GM04504 (cell line): ENCODE results near the gene C9orf43.
"Not testable (repeated sequence)": the region's sequence is repeated elsewhere in the genome, so short reads cannot be mapped to it uniquely, and the experiment has no call there.

ENCODE experiments used
- DNase-seq: peaks from one replicate; pipeline ENCODE4 v3.0.0-alpha.2; 2012; ENCODE audit warnings: low read depth

C9orf43 gene

DNA sequence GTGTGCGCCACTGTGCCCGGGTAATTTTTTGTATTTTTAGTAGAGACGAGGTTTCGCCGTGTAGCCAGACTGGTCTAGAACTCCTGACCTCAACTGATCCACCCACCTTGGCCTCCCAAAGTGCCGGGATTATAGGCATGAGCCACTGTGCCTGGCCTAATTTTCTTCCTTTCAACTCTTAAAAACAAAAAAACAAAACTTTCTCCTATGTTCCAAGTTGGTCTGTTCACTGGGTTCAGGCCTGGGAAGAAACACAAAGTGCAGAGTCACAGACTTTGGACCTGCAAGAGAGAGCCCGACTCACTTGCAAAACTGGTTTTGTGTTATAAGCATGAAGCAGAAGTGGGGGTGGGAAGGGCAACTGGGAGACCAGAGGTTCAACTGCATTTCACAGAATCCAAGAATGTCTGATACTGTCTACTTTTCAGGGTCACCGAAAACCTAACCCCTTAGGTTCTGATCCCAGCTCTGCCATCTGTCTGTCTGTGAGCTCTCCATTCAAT lies 28.6 kb upstream of the C9orf43 start:
- no peak for DNase-seq

DNA sequence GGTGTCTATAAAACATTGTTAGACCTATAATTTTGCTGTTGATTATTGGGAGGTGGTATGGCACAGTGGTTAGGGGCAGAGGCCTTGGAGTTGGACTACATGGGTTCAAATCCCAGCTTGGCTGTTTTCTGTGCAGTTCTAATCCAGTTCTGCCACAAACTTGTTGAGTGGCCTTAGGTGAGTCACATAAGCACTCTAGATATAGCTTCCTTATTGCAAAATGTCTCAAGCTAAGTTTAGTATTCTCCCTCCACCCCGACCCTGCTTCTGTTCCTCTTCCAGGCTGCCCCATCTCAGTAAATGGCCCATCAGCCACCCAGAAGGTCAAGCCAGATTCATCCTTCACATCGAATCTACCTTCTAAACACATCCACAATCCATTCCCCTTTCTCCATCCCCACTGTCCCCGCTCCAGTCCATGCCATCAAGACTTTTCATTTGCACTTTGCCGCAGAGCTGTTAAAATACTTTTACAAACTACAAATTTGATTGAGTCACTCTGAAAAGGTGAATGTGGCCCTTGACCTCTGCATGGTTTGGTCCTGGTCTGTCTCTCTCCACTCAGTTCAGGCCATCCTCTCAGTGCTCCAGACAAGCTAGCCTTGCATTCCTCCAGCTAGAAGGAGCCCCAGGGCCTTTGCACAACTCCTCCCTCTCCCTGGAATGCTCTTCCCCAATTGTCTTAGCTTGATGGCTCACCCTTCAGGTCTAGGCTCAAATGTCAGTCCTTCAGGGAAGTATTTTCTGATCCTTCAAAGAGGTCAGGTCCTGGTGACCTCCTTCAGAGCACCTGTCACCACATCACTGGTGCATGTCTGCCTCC lies 23.8 kb upstream of the C9orf43 start:
- DNase-seq = no peak

DNA sequence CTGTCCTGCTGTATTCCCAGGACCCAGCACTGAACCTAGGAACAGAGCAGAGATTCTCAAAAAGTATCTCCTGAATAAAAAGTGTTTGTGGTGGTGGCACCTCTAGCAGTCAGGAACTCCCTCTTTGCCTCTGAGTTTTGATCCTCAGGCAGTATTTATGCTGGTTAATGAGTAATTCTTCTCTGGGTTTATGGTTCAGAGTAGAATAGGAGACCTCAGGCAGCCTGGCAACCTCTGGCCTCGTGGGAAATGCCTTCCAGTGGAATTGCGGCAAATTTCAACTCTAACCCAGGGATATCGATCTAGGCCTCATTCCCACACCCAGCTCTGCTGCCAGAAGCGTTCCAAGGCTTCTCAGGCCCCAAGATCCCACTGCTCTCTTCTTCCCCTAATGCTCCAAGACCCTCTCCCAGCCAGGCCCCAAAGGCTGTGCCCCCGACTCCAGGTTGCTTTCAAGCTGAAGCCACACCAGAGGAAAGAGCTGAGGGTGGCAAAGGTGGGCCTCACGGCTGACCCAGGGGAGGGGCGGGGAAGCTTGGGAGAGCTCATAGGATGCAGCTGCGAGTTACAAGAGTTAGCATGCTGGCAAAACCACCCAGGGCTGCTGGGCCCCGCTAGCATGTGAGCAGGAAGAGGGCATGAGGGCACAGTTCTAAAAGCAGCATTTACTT lies 22.9 kb upstream of the C9orf43 start:
- DNase-seq = no peak

DNA sequence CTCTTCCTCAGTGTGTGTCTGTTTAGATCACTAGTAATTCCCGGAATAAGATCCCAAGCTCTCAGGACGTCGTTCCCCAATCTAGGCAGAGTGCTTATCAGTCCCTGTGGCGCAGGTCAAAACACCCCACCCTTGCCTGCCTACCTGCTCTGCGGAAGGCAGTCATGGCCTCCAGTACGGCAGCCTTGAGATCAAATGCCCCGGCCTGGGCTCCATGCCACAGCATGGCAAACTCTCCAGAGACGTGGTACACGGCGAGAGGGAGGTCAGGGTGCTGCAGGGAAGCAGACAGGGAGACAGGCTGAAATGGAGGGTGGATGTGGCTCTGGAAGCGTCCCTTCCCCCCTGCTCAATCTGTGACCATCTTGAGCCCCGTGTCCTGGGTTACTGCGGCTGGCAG lies 21.7 kb upstream of the C9orf43 start:
- DNase-seq = no peak

DNA sequence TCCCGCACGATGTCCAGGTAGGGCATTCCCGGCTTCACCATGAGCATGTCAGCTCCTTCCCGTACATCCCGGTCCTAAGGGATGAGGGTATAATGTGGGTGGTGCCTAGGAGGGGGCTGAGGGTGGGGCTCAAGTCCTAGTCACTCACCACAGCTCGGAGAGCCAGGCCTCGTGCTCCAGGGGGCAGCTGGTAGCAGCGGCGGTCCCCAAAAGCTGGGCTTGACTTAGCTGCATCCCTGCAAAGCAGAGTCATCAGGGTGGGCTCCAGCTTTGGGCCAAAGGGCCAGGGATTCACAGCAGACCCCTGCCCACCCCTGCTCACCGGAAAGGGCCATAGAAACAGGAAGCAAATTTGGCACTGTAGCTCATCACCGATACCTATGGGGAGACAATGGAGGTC lies 21.1 kb upstream of the C9orf43 start:
- DNase-seq = no peak

DNA sequence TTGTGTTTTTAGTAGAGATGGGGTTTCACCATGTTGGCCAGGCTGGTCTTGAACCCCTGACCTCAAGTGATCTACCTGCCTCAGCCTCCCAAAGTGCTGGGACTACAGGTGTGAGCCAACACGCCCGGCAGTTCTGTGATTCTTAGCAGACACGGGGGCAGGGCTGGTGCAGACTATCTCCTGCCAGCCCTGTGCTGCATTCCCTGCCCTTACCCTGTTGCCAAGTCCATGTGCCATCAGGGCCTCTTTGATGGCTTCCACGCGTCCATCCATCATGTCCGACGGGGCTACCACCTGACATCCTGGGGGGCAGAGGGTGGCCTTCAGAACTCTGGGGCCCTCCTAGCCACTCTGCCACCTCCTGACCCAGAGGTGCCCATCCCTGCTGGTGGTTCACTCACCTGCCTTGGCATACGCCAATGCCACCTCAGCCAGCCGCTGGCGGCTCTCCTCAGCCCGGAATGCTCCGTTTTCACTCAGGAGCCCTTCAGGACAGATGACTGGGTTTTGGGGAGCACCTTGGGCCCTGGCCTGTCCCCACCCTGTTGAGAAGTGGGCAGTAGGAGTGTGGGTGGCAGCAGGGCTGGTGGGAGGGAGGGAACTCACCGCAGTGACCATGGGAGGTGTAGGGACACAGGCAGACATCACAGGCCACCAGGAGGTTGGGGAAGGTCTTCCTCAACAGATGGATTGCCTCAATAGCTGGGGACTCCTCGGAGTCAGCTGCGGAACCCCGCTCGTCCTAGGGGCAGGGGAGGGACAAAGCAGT lies 20.2 kb upstream of the C9orf43 start:
- no peak for DNase-seq

DNA sequence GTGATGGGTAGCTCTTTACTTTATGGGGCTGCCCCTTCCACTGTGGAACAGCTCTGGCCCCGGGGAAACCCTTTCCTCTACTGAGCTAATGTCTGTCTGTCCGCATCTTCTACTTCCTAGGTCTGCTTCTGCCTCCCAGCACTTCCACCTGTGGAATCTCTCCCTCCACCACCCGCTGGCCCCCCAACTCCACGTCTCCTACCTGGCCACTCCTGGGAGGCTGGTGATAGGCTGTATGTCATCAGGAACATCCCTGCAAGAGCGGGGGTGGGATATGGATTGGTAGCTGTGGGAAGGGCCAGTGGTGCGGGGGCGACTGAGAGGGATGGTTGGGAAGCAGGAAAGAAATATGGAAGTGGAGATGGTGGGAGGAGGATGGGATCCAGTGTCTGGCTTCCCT lies 18.6 kb upstream of the C9orf43 start:
- DNase-seq = no peak

DNA sequence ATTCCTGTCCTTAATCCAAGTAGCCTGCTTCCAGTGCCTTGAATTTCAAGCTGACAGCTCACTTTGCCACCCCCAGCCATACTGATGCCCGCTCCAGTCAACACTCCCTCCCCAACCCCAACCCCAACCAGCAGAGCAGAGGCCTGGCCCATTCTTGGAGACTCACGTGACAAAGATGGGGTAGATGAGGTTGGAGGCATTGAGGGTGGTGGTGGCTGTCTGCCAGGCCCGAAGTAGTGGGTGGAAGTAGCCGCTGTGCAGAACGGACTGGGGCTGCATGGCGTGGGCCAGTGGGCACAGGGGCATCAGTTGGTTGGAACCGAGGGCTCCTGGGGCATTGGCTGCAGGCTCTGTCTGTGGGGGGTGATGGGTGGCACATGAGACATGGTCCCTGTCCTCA lies 17.3 kb upstream of the C9orf43 start:
- DNase-seq = no peak

DNA sequence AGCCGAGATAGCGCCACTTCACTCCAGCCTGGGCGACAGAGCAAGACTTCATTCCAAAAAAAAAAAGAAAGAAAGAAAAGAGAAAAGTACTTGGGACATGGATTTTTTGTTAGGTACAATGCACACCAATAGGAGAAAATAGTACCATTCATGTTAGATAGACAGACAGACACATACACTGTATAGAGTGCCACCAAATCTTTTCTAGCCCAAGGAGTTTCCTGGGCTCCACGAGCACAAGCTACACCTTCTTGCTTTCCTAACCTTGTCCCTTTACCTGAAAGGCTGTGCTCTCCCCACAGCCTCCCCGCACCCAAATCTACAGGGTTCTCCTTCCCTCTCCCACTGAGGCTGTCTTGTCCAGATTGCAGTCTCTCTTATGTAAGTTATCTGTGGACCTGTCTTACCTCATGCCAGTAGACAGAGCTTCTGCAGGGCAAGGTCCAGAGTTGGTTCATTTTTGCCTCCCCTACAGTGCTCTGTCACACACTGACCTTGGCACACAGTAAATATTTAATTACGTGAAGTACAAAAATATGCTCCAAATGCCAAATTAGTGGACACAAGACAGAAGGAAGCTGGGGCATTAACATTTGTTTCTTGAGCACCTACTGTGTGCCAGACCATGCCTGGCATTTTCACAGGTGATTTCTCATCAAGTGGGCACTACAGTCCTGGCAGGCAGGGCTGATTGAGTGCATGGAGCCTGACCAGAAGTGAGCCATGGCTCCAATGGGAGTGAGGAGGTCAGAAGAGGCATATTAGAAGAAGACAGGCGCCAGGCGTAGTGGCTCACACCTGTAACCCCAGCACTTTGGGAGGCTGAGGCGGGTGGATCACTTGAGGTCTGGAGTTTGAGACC lies 15.3 kb upstream of the C9orf43 start:
- DNase-seq = no peak

DNA sequence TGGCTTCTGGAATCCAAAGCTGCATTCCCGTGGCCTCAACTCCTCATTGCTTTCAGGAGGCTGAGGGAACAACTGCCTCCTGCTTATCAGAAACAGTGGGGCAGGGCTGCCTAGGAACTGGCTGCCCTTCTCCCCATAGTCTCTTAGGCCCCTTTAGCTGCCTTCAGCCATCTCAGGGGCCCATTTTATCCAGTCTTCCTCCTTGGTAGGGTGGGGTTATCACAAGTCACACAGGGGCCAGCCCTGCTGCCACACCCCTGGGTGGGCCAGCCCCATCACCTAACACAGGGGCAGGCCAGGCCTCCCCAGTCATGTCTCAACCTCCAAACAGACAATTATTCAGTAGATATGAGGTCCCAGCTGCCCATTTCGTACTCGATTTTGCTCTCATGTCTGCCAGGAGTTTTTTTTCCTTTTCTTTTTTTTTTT lies 13.3 kb upstream of the C9orf43 start:
- DNase-seq = no peak

DNA sequence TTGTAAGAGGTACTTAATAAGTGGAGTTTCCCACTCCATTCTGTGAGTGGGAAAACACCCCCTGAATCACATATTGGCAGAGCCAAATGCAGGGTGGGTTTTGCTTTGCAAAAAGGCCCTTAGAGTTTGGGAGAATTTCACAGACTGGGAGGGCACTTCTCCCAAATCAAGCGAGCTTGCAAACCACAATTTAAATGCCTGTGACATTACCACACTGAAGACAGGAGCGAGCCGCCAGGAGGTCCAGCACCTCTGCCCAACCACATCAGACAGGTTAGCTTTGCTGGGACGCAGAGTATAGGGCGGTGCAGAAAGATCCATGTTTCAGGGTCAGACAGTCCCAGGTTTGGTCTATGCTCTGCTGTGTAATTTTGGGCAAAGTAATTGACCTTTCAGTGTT lies 11.8 kb upstream of the C9orf43 start:
- no peak for DNase-seq

DNA sequence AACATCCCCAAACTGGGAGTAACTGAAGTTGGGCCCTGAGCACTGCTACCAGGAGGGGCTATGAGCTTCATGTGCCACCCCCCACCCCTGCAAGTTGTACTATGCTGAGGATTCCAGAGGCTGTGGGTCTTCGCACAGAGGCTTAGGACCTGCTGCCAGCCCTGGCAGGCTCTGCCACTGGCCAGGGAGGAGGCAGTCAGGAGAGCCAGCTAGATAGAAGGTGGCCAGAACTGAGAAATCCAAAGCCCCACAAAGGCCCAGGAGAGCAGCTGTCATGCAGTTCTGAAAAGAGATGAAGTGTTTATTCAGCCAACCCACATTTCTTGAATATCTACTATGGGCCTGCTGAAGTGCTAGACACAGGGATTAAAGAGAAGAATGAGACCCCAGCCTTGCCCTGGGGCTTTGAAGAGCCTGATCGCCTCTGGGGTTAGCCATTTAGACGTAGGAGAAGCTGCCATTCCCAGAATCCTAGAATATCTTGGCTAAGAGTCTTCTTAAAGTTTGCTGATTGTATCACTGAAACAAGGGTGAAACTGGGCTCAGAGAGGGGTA lies 10.8 kb upstream of the C9orf43 start:
- DNase-seq = no peak

DNA sequence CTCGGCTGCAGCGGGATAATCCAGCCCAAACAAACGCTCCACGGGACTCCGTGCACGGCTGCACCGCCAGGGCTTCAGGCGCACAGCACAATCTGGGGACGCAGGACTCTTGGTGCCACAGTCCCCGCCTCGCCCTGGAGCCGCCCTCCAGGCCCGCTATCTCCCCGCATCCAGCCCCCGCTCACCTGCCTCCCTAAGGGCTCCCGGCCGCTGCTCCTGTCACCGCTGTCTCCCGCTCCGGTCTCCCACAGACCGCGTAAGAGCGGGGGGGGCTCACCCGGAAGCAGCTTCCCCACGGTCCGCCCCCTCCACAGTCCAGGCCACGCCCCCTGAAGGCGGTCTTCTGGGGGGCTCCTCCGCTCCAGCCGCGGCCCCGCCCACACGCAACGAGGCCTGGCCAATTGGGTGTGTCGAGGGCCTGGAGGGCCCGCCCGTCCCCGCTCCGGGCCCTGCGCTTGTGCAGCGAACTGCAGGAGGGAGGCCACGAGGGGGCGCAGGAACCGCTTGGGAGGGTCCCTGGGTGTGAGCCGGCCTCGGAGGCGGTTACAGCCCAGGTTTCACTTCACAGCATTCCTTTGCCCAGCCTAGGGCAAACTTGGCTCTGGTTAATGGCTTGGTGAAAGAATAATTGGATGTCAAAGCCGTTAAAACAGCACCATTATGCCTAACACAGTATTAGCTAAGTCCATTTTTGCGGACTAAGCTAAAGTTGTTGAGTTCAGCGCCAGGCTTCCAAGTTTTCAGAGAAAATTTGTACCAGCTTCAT lies 9.3 kb upstream of the C9orf43 start, which contains the start of gene ALAD:
ALAD (minus strand) TSS at position 258 of the 766 bp plus-strand sequence. CDS start 7,725 bp downstream, outside the sequence.
- peak; percentile 97 for DNase-seq

DNA sequence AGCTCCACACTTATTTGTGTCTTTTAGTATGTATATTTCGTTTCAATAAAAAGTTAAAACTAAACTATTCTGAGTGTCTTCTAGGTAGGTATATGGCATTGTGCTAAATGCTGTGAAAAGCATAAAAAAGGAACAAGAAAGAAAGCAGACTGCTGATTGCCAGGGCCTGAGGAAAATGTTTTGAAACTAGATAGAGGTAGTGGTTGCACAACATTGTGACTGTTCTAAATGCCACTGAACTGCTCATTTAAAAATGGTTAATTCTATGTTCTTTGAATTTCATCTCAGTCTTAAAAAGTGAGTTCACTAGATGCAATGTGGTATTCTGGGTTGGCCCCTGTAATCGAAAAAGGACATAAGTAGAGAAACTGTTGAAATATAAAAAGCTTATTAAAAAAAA lies 6.9 kb upstream of the C9orf43 start:
- no peak for DNase-seq

DNA sequence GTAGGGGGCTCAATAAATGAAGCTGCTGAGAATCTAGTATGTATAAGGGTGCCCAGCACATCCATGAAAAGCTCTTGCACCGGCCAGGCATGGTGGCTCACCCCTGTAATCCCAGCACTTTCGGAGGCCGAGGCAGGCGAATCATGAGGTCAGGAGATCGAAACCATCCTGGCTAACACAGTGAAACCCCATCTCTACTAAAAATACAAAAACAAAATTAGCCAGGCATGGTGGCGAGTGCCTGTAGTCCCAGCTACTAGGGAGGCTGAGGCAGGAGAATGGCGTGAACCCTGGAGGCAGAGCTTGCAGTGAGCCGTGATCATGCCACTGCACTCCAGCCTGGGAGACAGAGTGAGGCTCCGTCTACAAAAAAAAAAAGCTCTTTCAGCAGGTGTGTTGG lies 4.2 kb upstream of the C9orf43 start:
- not testable (repeated sequence) for DNase-seq

DNA sequence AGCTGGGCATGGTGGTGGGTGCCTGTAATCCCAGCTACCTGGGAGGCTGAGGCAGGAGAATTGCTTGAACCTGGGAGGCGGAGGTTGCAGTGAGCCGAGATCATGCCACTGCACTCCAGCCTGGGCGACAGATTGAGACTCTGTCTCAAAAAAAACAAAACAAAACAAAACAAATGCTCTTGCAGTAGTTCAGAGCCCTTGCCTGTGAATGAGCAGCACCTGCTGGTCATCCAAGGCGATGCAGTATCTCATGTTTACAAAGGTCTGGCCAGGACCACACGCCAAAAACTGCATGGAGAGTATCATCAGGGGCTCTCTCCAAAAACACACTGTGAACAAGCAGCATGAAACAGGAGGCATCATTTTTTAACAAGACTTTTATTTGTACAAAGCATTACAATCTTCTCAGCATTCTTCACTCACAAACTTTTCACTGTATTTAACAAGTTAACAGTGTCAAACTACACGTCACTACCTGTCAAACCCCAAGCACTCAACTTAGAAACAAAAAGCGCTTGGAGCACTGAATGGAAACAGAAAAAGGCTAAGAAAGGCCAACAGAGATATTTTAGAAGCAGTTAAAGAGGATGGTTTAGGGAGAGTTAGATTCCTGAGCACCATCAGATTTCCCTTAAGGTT lies 3.6 kb upstream of the C9orf43 start:
- peak; percentile 55 for DNase-seq

DNA sequence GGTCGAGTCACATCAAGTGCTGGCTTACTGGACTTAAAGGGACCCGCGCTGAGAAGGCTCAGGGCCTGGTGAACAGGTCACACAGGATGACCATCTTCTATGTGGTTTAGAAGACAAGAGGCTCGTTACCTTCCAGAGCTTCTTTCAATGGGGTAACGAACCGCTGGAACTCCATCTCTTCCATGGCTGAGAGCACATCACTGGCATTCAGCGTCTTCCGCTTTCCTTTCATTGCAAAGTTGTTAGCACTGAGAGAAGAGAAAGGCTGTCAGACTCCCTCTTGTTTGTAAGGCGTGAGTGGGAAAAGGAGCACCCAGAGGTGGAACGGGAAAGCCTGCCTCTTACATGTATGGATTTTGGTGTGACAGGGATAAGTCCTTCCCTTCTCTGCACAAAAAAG lies 1.1 kb upstream of the C9orf43 start:
- DNase-seq = no peak

DNA sequence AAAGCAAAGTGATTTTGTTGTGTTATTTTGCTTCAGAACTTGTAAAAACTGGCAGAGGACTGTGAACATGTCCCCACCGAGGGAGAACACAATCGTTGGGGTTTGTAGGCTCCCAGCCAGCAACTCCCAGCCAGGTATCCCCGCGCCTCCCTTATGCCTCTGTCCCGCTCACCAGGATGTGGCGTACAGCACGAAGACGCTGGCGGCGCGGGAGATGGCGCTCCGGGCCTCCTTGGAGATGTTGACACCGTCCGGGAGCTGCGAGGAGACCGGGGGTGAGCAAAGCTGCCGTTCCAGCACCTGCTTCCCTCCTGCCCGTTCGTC lies 702 bp upstream of the C9orf43 start:
- no peak for DNase-seq

DNA sequence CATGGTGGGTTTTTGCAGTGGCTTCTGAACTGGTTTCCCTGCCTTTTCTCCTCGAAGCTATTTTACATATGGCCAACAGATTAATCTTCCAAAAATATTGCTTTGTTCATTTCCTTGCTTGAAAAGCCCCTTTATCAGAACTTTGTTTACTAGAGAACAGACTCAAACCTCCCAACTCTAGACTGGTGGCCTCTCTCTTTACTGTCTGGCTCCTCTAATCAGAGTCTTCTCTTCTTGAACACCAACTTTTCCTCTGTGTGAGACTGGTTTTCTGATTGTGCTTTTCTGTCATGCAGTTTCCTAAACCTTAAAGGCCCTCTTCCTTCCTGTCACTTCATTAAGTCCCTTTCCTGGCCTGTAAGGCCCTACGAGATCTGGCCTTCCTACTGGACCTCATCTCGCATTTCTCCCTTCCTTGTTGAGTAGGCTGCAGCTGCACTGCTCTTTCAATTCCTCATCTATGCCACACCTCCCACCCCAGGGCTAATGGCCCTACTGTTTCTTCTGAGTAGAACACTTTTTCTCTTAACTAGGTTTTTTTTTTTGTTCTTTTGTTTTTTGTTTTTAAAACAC lies 5.7 kb downstream of the C9orf43 start:
- no peak for DNase-seq

DNA sequence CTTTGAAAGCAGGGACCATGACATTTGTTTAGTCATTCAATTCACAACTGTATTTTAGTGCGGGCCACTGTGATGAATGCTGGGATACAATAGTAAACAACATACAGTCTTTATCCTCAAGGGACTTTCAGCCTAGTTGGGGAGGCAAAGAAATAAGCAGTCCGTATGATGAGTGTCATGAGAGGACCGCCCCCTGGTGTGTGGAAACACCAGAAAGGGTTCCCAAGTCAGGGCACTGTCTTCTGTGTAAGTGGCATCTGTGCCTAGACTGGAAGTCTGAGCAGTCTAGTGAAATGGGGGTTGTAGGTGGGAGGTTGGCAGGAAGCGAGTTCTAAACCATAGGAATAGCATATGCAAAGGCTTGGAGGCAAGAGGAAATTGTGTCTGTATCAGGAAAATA lies 6.8 kb downstream of the C9orf43 start:
- DNase-seq = no peak
